NCI-H526 (cell line): ENCODE data around the gene RHEX.
"Not testable (repeated sequence)": the region's sequence is repeated elsewhere in the genome, so short reads cannot be mapped to it uniquely, and the experiment has no call there.

Source experiments
- DNase-seq, 2 experiments: peaks; one replicate each; lab custom pipeline; 2025; lab: John Stamatoyannopoulos, UW

RHEX gene

GRCh38 chr1:206030714-206031113 is 22.3 kb upstream of the RHEX start:
- DNase-seq = peak; percentile 60 to 80

GRCh38 chr1:206032380-206033140 is 20.4 kb upstream of the RHEX start:
- no peak for DNase-seq

GRCh38 chr1:206035027-206035426 is 17.9 kb upstream of the RHEX start:
- no peak for DNase-seq

GRCh38 chr1:206036663-206037455 is 16.1 kb upstream of the RHEX start:
- no peak for DNase-seq

GRCh38 chr1:206037581-206037980 is 15.4 kb upstream of the RHEX start:
- no peak for DNase-seq

- DNase-seq = no peak
These were observed 13.7 kb upstream of the RHEX start for GRCh38 chr1:206039046-206039973.

GRCh38 chr1:206040328-206040727 is 12.6 kb upstream of the RHEX start:
- no peak for DNase-seq

- DNase-seq = peak; percentile 55 to 79
These were observed 11.3 kb upstream of the RHEX start for GRCh38 chr1:206041640-206042039.

- no peak for DNase-seq
These were observed 5.7 kb upstream of the RHEX start for GRCh38 chr1:206047271-206047670.

- DNase-seq = no peak
These were observed 4.4 kb upstream of the RHEX start for GRCh38 chr1:206048582-206048981.

- no peak for DNase-seq
These were observed 3.7 kb upstream of the RHEX start for GRCh38 chr1:206049293-206049692.

- no peak for DNase-seq
These were observed 2.9 kb upstream of the RHEX start for GRCh38 chr1:206049919-206050600.

GRCh38 chr1:206050655-206051235 is 2.2 kb upstream of the RHEX start:
- DNase-seq = no peak

GRCh38 chr1:206052231-206052865 is 625 bp upstream of the RHEX start:
- not testable (repeated sequence) for DNase-seq

GRCh38 chr1:206053616-206054015 is 643 bp downstream of the RHEX start:
- not testable (repeated sequence) for DNase-seq

GRCh38 chr1:206055069-206055625 is 2.2 kb downstream of the RHEX start:
- DNase-seq = not testable (repeated sequence)

GRCh38 chr1:206055639-206056323 is 2.8 kb downstream of the RHEX start:
- not testable (repeated sequence) for DNase-seq

- DNase-seq = not testable (repeated sequence)
These were observed 5.4 kb downstream of the RHEX start for GRCh38 chr1:206058289-206058926.

- DNase-seq = no peak
These were observed 5.9 kb downstream of the RHEX start for GRCh38 chr1:206058927-206059292.
